Erythroblast (primary cell): ENCODE data around the gene SRSF10.
"Not testable (repeated sequence)": the region's sequence is repeated elsewhere in the genome, so short reads cannot be mapped to it uniquely, and the experiment has no call there.

Source experiments
- DNase-seq, 2 experiments: peaks; one replicate each; lab custom pipeline; 2025; lab: John Stamatoyannopoulos, UW
- GATA1 ChIP-seq: IDR thresholded peaks from 2 replicates; pipeline ENCODE4 v1.6.1; 2011; ENCODE audit warnings: low read depth, mild to moderate bottlenecking, control low read depth, low read length, moderate library complexity
- POLR2A ChIP-seq: IDR thresholded peaks from 2 replicates; pipeline ENCODE4 v1.6.1; 2011; ENCODE audit warnings: mild to moderate bottlenecking, low read length

SRSF10 gene

DNA sequence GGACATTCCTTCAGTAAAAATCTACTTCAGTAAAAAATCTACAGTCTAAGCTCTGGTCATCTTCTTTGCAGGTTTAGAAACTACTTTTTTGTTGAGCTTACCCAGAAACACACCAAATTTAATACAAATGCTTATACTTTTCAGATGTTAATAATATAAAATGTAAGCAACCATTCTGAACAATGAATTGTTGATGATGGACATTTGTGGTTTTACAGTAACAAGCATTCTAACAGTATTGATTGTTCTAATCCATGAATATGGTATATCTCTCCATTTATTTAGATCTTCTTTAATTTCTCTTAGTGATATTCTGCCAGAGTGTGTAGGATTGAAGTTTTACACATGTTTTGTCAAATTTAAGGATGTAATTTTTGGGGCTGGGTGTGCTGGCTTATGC, 27.0 kb upstream of the SRSF10 start:
- no peak for DNase-seq
- TF ChIP-seq GATA1 (no peak), POLR2A (no peak)

DNA sequence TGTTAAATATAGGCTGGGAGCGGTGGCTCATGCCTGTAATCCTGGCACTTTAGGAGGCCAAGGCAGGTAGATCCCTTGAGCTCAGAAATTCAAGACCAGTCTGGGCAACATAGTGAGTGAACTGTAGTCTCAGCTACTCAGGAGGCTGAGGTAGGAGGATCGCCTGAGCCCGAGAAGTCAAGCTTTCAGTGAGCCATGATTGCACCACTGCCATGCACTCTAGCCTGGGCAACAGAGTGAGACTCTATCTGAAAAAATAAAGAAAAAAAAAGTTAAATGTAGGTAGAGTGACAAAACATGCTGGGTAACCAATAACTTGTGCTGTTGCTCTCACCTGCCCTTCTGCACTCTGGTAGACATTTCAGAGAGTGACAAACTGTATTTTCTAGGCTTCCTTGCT, 25.0 kb upstream of the SRSF10 start:
- no peak for TF ChIP-seq GATA1
- TF ChIP-seq POLR2A: no peak
- no peak for DNase-seq

DNA sequence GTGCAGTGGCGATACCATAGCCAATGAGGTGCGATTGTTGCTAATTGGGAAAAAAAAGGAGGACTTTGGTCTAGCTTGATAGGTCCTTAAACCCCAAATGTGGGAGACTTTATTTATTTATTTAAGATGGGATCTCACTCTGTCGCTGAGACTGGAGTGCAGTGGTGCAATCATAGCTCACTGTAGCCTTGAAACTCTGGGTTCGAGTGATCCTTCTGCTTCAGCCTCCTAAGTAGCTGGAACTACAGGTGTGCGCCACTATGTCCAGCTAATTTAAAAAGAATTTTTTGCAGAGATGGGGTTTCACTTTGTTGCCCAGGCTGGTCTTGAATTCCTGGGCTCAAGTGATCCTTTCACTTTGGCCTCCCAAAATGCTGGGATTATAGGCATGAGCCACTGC, 24.0 kb upstream of the SRSF10 start:
- no peak for TF ChIP-seq GATA1
- no peak for TF ChIP-seq POLR2A
- DNase-seq: no peak

DNA sequence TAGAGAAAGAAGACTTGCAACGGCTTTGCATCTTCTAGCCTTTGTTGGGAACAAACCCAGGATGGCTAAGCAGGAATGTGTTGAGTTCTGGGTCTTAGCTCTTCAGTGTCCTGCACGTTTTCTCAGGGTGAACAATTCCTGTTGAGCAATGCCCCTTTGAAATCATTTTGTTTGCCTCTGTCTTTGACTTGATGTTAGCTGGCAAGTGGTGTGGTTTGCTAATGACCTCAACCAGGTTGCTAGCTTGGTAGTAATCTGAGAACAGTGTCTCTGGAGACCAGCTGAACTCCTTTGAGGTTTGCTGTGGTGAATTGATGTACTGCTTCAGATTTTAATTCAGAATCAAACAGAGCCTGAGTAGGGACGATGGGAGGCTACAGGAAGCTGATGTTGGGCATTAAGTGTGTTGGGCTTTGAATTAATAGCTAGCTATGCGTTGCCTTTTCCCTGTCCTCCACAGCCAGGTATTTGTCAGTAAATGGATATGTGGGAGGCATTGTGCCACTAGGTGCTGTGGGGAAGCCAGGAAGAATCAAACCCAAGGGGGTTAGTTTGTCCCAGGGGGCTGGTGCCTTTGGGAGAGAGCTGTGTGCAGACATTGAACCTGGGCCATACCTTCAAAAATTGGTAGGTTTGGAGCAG, 23.3 kb upstream of the SRSF10 start:
- DNase-seq: no peak
- TF ChIP-seq GATA1: no peak
- TF ChIP-seq POLR2A: no peak

DNA sequence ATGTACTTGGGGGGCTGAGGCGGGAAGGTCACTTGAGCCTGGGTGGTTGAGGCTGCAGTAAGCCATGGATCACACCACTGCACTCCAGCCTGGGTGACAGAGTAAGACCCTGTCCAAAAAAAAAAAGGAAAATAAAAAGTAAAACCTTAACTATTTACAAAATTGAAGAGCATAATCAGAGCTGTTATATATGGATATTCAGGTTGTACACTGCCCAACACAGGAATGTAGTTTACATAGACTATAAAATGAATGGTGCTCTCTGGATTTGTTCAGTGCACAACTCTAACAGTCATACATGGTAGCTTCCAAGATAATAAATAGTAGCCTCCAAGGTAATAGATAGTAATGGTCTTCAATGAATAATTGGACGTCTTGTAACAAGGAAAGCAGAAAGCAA, 22.6 kb upstream of the SRSF10 start:
- TF ChIP-seq POLR2A (no peak), GATA1 (no peak)
- no peak for DNase-seq

DNA sequence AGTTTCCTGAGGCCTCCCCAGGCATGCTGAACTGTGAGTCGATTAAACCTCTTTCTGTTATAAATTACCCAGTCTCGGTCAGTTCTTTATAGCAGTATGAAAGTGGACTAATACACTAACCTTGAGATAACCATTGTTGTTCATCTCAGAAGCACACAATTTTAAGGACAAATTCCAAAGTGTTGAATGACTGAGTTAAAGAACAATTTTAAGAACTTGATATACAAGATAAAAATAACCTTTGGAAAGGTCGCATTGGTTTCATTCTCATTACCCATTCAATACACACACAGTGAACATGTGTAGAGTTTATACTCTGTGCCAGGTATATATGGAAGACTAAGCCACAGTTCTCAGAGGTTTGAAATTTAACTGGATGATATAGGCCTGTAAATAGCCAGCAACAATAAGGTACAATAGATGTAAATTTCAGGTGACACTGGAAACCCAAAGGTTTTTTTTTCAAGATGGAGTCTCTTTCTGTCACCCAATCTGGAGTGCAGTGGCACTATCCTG, 19.1 kb upstream of the SRSF10 start:
- TF ChIP-seq POLR2A (no peak), GATA1 (no peak)

DNA sequence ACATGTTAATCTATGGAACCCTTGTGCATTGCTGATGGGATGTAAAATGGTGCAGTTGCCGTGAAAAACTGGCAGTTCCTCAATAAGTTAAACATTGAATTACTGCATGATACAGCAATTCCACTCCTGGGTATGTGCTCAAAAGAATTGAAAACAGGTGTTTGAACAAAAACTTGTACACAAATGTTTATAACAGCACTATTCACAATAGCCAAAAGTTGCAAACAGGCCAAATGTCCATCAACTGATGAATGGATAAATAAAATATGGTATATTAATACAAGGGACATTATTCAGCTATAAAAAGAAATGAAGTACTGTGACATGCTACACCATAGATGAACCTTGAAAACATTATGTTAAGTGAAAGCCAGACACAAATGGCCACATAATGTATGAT, 17.7 kb upstream of the SRSF10 start:
- no peak for TF ChIP-seq POLR2A
- no peak for TF ChIP-seq GATA1
- DNase-seq: no peak

More for the DNA sequence above, 19.1 kb upstream of the SRSF10 start:
- no peak for DNase-seq

DNA sequence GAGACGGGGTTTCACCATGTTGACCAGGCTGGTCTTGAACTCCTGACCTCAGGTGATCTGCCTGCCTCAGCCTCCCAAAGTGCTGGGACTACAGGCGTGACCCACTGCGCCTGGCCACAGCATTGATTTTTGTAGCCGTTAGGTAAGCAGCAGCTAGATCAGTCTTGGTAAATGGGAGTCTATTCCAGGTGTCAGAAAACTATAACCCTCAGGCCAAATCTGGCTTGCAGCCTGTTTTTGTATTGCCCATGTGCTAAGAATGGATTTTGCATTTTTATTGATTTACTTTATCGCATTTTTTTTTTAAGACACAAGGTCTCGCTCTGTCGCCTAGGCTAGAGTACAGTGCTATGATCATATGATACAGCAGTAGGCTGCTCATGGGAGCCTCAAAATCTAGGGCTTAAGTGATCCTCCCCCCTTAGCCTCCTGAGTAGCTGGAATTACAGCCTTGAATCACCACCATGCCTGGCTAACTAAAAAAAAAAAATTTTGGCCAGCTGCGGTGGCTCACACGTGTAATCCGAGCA, 16.6 kb upstream of the SRSF10 start:
- no peak for DNase-seq
- TF ChIP-seq GATA1 (no peak), POLR2A (no peak)

DNA sequence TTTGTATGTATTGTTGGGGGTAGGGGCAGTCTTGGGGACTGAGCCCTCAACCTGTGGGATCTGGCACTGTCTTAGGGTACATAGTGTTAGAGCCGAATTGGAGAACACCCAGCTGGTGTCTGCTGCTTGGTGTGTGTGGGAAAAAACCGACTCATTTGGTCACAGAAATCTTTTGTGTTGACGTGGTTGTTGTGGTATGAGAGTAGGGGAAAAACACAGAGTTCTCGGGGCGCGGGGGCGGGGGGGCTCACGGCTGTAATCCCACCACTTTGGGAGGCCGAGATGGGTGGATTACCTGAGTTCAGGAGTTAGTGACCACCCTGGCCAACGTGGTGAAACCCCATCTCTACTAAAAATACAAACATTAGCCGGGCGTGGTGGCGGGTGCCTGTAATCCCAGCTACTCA, 15.3 kb upstream of the SRSF10 start:
- TF ChIP-seq GATA1 (no peak), POLR2A (no peak)
- no peak for DNase-seq

DNA sequence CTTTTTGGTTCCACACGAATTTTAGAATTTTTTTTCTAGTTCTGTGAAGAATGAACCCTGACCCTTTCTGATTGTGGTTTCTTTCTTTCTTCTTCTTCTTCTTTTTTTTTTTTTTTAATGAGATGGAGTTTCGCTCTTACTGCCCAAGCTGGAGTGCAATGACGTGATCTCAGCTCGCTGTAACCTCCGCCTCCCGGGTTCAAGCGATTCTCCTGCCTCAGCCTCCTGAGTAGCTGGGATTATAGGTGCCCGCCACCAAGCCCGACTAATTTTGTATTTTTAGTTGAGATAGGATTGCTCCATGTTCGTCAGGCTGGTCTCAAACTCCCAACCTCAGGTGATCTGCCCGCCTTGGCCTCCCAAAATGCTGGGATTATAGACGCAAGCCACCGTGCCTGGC, 11.9 kb upstream of the SRSF10 start:
- DNase-seq: not testable (repeated sequence)

DNA sequence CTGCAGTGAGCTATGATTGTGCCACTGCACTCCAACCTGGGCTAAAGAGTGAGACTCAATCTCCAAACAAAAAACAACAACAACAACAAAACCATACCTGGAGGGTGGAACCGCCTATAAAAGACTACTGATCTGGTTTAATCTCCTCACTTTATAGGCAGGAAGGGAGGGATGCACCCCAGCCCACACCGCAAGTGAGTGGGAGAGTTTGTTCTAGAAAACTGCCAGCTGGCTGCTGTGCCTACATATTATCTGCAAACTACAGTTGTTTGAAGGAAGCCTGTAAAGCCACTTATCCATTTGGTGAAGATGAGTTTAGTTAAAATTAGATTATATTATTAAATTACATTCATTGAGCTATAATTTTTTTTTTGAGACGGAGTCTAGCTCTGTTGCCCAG, 9.1 kb upstream of the SRSF10 start:
- no peak for TF ChIP-seq GATA1
- TF ChIP-seq POLR2A: no peak
- no peak for DNase-seq

DNA sequence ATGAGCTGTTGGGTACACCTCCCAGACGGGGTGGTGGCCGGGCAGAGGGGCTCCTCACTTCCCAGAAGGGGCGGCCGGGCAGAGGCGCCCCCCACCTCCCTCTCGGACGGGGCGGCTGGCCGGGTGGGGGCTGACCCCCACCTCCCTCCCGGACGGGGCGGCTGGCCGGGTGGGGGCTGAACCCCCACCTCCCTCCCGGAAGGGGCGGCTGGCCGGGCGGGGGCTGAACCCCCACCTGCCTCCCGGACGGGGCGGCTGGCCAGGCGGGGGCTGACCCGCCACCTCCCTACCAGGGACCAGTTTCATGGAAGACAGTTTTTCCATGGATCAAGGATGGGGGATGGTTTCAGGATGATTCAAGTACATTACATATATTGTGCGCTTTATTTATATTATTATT, 6.9 kb upstream of the SRSF10 start:
- DNase-seq: not testable (repeated sequence)

DNA sequence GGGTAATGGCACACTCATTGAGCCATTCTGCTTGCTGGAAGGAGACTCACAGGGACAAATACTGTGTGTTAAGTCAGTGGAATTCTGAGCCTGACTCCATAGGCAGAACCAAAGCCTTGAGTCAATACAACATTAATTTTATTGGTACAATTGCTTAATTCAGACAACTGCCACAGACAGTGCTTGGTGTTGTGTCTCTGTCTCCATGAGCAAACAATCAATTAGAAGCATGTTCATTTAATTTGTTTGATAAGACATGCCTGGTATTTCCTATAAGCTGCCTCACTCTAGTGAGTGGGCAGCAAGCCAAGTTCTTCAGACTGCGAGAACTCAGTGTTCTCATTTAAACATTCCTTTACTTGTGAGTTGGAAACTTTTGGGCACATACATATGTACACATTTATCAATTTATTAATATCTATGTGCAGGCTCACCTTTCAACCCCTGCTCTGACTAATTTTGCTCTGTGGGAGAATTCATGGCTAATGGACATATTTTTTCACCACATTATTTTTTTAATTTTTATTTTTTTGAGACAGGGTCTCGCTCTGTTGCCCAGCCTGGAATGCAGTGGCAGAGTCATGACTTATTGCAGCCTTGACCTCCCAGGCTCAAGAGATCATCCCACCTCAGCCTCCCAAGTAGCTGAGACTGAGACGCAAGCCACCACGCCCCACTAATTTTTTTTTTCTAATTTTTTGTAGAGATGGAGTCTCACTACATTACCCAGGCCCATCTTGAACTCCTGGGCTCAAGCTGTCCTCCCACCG, 4.5 kb upstream of the SRSF10 start:
- peak in 1 of 2 experiments; percentile 19 for DNase-seq
- no peak for TF ChIP-seq POLR2A
- no peak for TF ChIP-seq GATA1

DNA sequence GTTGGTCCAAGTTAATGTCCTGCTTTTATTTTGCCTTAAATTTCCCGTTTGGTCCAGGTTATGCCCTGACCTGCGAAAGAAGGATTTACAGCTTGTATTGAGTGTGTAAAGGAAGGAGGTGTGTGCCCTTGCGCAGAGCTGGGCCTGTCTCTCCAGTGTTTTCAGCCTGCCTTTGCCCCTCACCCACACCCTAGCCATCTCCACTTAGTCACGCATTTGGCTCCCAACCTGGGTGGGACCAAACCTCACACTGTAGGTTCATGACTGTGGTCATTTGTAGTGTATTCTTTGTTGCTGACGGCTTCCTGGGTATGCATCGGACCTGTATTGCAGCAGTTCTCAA, 572 bp upstream of the SRSF10 start:
- TF ChIP-seq GATA1 (no peak), POLR2A (no peak)
- DNase-seq: peak; percentile 79 to 84

DNA sequence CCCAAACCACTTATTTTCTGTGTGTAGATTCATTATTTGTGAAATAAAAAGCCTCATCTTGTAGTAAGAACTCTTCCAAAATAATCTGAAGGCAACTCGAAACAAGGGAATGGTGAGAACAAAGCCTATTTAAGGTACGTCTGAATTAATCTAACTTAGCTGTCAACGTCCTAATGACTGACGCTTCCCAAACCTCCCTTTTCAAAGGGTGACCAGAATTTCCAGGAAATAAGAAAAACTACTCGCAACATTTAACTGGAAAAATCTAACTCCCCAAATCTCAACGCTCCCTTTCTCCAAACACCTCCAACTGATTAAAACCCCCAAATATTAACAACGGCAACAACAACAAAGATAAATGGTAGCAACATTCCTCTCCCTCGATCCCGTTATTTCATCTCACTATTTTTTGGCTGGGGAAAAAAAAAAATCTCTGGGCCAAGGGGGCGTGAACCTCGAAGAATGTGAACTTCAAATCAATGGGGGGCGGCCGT, 693 bp downstream of the SRSF10 start:
- TF ChIP-seq POLR2A (no peak), GATA1 (no peak)

More for the DNA sequence above, 693 bp downstream of the SRSF10 start:
- DNase-seq: peak in 1 of 2 experiments; percentile 62
